HL-60 (cell line): ENCODE results near the gene ALPK3.

Experiments used
- POLR2AphosphoS5 ChIP-seq: IDR thresholded peaks from 2 replicates; pipeline ENCODE4 v1.6.1; 2012; ENCODE audit warnings: low read depth
- TF ChIP-seq, protein P1 (sequence below): IDR thresholded peaks from one replicate; pipeline ENCODE4 v1.5.1; 2011; ENCODE audit warnings: low read length, control low read depth, inconsistent platforms; ENCODE audit not compliant: insufficient read depth

DNA sequence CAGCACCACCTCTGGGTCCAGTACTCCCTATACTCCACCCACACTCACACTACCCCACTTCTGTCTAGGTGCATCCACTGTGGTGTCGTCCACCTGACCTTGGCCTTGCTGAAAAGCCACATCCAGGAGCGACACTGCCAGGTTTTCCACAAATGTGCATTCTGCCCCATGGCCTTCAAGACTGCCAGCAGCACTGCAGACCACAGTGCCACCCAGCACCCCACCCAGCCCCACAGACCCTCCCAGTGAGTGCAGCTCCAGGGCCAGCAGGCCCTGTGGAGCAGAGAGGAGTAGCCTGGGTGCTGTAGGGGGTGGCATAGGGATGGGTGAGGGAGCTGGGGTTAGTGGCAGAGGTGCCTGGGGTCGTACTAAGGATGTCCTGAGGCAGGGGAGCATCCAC is 19.4 kb upstream of the ALPK3 start:
- TF ChIP-seq, protein P1, sequence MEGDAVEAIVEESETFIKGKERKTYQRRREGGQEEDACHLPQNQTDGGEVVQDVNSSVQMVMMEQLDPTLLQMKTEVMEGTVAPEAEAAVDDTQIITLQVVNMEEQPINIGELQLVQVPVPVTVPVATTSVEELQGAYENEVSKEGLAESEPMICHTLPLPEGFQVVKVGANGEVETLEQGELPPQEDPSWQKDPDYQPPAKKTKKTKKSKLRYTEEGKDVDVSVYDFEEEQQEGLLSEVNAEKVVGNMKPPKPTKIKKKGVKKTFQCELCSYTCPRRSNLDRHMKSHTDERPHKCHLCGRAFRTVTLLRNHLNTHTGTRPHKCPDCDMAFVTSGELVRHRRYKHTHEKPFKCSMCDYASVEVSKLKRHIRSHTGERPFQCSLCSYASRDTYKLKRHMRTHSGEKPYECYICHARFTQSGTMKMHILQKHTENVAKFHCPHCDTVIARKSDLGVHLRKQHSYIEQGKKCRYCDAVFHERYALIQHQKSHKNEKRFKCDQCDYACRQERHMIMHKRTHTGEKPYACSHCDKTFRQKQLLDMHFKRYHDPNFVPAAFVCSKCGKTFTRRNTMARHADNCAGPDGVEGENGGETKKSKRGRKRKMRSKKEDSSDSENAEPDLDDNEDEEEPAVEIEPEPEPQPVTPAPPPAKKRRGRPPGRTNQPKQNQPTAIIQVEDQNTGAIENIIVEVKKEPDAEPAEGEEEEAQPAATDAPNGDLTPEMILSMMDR, result no peak
- TF ChIP-seq POLR2AphosphoS5, result no peak
